Erythroblast (primary cell): ENCODE results near the gene FOXRED1.
"Not testable (repeated sequence)": the region's sequence is repeated elsewhere in the genome, so short reads cannot be mapped to it uniquely, and the experiment has no call there.

Experiments used
- DNase-seq, 2 experiments: peaks; one replicate each; lab custom pipeline; 2025; lab: John Stamatoyannopoulos, UW
- GATA1 ChIP-seq: IDR thresholded peaks from 2 replicates; pipeline ENCODE4 v1.6.1; 2011; ENCODE audit warnings: low read depth, mild to moderate bottlenecking, control low read depth, low read length, moderate library complexity
- POLR2A ChIP-seq: IDR thresholded peaks from 2 replicates; pipeline ENCODE4 v1.6.1; 2011; ENCODE audit warnings: mild to moderate bottlenecking, low read length

The FOXRED1 gene

GRCh38 chr11:126282736-126283591 lies 14.0 kb downstream of the FOXRED1 start, which contains the start of gene TIRAP:
TSS of gene TIRAP (plus strand) at chr11:126283093. CDS start at chr11:126290895, 7,802 bp downstream.
- DNase-seq, result peak; percentile 57 to 65
- peak; percentile 35 for TF ChIP-seq POLR2A
- TF ChIP-seq GATA1, result no peak

DNA sequence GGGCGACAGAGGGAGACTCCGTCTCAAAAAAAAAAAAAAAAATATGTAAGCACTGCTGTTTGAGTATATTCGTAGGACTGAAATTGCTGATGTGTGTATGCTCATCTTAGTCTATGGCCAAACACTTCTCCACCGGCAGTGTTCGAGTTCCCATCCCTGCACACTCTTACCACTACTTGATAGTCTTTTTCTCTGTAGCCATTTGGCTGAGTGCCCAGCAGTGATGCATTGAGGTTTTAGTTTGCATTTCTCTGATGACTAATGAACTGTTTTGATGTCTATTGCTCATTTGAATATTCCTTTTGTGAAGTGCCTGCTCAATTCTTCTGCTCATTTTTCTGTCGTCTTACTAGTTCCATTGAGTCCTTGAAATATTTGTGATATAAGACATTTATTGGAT lies 15.9 kb downstream of the FOXRED1 start:
- TF ChIP-seq GATA1 (no peak), POLR2A (no peak)
- peak; percentile 65 to 80 for DNase-seq

- TF ChIP-seq GATA1 (no peak), POLR2A (no peak)
- no peak for DNase-seq
Observed at GRCh38 chr11:126288237-126288636, 19.3 kb downstream of the FOXRED1 start.

GRCh38 chr11:126290887-126291286 lies 21.9 kb downstream of the FOXRED1 start:
- no peak for DNase-seq
- no peak for TF ChIP-seq POLR2A
- TF ChIP-seq GATA1, result no peak

- no peak for TF ChIP-seq POLR2A
- no peak for TF ChIP-seq GATA1
- DNase-seq, result no peak
Observed at GRCh38 chr11:126293726-126294125, 24.8 kb downstream of the FOXRED1 start.

- DNase-seq, result no peak
- TF ChIP-seq POLR2A (no peak), GATA1 (no peak)
Observed at GRCh38 chr11:126297004-126297403, 28.1 kb downstream of the FOXRED1 start.

- TF ChIP-seq GATA1 (no peak), POLR2A (peak; percentile 93)
- DNase-seq, result peak; percentile 89 to 92
Observed at GRCh38 chr11:126303623-126304456, 34.9 kb downstream of the FOXRED1 start, which contains the start of gene DCPS. TSS of gene DCPS (plus strand) at chr11:126304060. CDS start at chr11:126304081, 21 bp downstream.

- peak in 1 of 2 experiments; percentile 47 for DNase-seq
- TF ChIP-seq GATA1 (no peak), POLR2A (no peak)
Observed at GRCh38 chr11:126304457-126305075, 35.6 kb downstream of the FOXRED1 start.

DNA sequence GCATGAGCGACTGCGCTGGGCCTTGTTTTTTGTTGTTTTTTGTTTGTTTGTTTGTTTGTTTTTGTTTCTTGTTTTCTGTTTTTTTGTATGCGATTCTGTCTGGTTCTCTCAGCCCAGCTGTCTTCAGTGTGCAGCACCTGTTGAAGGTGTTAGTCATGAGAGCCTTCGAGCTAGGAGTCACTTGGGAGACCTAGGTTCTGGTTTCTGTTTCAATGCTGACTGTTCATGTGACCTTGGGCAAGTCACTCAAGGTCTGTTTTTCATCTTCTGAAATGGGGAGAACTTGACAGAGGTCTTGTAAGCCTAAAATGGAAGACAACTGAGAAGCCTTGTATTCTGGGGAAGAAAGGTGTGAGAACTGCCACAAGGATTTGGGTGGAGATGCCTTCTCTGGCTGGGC lies 36.7 kb downstream of the FOXRED1 start:
- no peak for DNase-seq
- TF ChIP-seq POLR2A (no peak), GATA1 (no peak)

DNA sequence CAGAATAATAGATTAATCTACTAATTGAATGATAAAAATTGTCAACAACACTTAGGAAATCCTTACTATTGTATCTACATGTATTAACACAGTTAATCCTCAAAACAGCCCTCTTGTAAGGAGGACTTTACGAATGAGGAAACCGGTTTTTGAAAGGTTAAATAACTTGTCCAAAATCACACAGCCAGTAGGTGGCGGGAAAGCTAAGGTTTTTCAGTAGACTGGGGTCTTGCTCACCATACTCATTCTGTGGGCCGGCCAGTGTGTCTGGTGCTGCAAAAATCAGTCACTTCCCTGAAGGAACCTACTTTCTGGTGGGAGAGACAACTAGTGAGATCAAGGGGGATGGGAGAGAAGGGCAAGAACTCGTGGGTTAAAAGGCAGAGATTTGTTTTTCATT lies 38.8 kb downstream of the FOXRED1 start:
- DNase-seq, result peak; percentile 55 to 62
- TF ChIP-seq POLR2A (no peak), GATA1 (no peak)

DNA sequence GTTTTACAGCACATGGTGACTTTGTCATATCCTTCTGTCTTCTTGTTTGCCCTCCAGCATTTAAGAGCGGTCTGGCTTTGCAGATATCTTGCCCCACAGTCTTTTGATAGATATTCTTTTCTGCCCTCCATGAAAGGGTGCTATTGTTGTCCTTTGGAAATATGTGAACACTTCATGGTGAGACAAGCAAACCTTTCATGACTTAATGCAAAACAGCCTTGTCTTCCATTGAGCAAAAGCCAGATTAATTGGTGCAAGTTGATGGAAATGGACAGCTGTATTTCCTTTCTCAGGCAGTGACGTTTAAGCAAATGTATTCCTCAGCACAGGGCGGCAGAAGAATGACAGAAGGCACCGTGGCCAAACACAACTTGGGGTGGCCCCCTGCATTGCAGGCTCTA lies 39.3 kb downstream of the FOXRED1 start:
- TF ChIP-seq GATA1, result no peak
- TF ChIP-seq POLR2A, result no peak
- DNase-seq, result no peak

- not testable (repeated sequence) for DNase-seq
Observed at GRCh38 chr11:126308771-126309170, 39.8 kb downstream of the FOXRED1 start.

GRCh38 chr11:126310200-126310991 lies 41.4 kb downstream of the FOXRED1 start:
- TF ChIP-seq GATA1 (no peak), POLR2A (no peak)
- peak; percentile 73 to 87 for DNase-seq

DNA sequence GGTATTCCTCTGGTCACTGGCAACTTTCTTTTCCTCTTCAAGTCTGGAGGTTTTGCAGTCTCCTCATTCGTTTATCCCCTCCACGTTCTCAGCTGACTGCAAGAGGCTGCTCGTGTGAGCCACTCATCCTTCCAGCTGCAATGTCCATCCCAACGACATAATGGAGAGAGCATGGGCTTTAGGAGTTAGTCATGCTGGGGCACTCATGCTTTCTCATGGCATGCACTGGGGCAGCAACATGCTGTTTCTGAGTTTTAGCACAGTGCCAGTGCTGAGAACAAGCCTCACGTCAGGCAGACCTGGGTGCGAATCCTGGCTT lies 42.0 kb downstream of the FOXRED1 start:
- no peak for DNase-seq
- TF ChIP-seq GATA1 (no peak), POLR2A (no peak)
